PC-3 (cell line): ENCODE data around the gene NKX1-1.

Source experiments
- CTCF ChIP-seq: fragments of 300-600 bp; sonication (generic); conservative IDR thresholded peaks from 2 replicates; pipeline ENCODE4 v1.5.1; 2017; ENCODE audit warnings: antibody characterized with exemption, low read depth, mild to moderate bottlenecking, low read length
- EZH2 ChIP-seq: fragments of 300-600 bp; sonication (generic); IDR thresholded peaks from one replicate; pipeline ENCODE4 v1.6.1; 2017; ENCODE audit warnings: antibody characterized with exemption, mild to moderate bottlenecking, low read length; ENCODE audit not compliant: unreplicated experiment
- EZH2phosphoT487 ChIP-seq: fragments of 300-600 bp; sonication (generic); IDR thresholded peaks from 2 replicates; pipeline ENCODE4 v1.6.1; 2018; ENCODE audit warnings: mild to moderate bottlenecking, antibody characterized with exemption, low read length, borderline replicate concordance

GRCh38 chr4:1383728-1384591 is 22.3 kb downstream of the NKX1-1 start:
- TF ChIP-seq CTCF (no peak), EZH2 (no peak), EZH2phosphoT487 (no peak)
